HL-60 (cell line): ENCODE results near the gene ENO3.

ENCODE experiments used
- DNase-seq, 2 experiments: peaks; one replicate each; pipeline ENCODE4 v3.0.0-alpha.2; 2010 to 2020; ENCODE audit warnings: low read depth in 1 of 2, low spot score in 1 of 2
- H3K27ac ChIP-seq: fragments of 250-450 bp; sonication (Bioruptor Pico); replicated peaks from 2 replicates; pipeline ENCODE4 v1.5.1; 2020; ENCODE audit warnings: mild to moderate bottlenecking, moderate library complexity
- H3K27me3 ChIP-seq: fragments of 250-450 bp; sonication (Bioruptor Pico); 2 replicates; pipeline ENCODE4 v1.5.1; 2021; ENCODE audit warnings: mild to moderate bottlenecking, moderate library complexity; ENCODE audit not compliant: insufficient read depth, poor library complexity, severe bottlenecking
- H3K4me3 ChIP-seq: replicated peaks from 2 replicates; pipeline ENCODE4 v1.5.1; 2011; ENCODE audit warnings: mild to moderate bottlenecking, control low read depth, low read length; ENCODE audit not compliant: insufficient read depth
- CTCF ChIP-seq: IDR thresholded peaks from one replicate; pipeline ENCODE4 v1.5.1; 2011; ENCODE audit warnings: low read length, control low read depth, inconsistent platforms; ENCODE audit not compliant: insufficient read depth
- GABPA ChIP-seq: IDR thresholded peaks from 2 replicates; pipeline ENCODE4 v1.6.1; 2012; ENCODE audit warnings: low read depth
- POLR2AphosphoS5 ChIP-seq: IDR thresholded peaks from 2 replicates; pipeline ENCODE4 v1.6.1; 2012; ENCODE audit warnings: low read depth
- REST ChIP-seq: IDR thresholded peaks from 2 replicates; pipeline ENCODE4 v1.6.1; 2012; ENCODE audit warnings: low read depth; ENCODE audit not compliant: insufficient replicate concordance
- SPI1 ChIP-seq: IDR thresholded peaks from 2 replicates; pipeline ENCODE4 v1.6.1; 2012; ENCODE audit warnings: low read depth, mild to moderate bottlenecking, borderline replicate concordance

The ENO3 gene

GRCh38 chr17:4937553-4937952, 13.4 kb upstream of the ENO3 start:
- DNase-seq: no peak

GRCh38 chr17:4938069-4938491, 12.8 kb upstream of the ENO3 start:
- DNase-seq: no peak
- TF ChIP-seq REST (no peak), GABPA (no peak), POLR2AphosphoS5 (no peak), CTCF (no peak), SPI1 (no peak)
- Histone ChIP-seq H3K4me3 (no peak overlapping the region), H3K27me3 (no peaks in the 10 kb centered on the region), H3K27ac (no peak overlapping the region)

More at GRCh38 chr17:4937553-4937952, 13.4 kb upstream of the ENO3 start:
- TF ChIP-seq POLR2AphosphoS5 (no peak), REST (no peak), CTCF (no peak), GABPA (no peak), SPI1 (no peak)
- Histone ChIP-seq H3K4me3 (no peak overlapping the region), H3K27ac (no peak overlapping the region), H3K27me3 (no peaks in the 10 kb centered on the region)

- Histone ChIP-seq H3K27ac (peak overlapping the region; percentile 86), H3K27me3 (no peaks in the 10 kb centered on the region), H3K4me3 (peak overlapping the region; percentile 55)
- no peak for DNase-seq
- TF ChIP-seq SPI1 (no peak), CTCF (no peak), POLR2AphosphoS5 (no peak), GABPA (no peak), REST (no peak)
These were observed 12.0 kb upstream of the ENO3 start for GRCh38 chr17:4938688-4939545.
